DND-41 (cell line): ENCODE measurements around the gene ASH1L.

Source experiments
- CTCF ChIP-seq: IDR thresholded peaks from 2 replicates; pipeline ENCODE4 v1.5.1; 2012; ENCODE audit warnings: borderline replicate concordance, low read length, moderate library complexity, mild to moderate bottlenecking; ENCODE audit not compliant: poor library complexity, severe bottlenecking; ENCODE audit errors: extremely low read depth
- EZH2 ChIP-seq: IDR thresholded peaks from 3 replicates; pipeline ENCODE4 v1.6.1; 2012; ENCODE audit warnings: borderline replicate concordance, low read depth, mild to moderate bottlenecking, moderate library complexity, low read length, inconsistent platforms; ENCODE audit not compliant: severe bottlenecking

- no peak for TF ChIP-seq CTCF
- no peak for TF ChIP-seq EZH2
These were observed 242.4 kb downstream of the ASH1L start for GRCh38 chr1:155320252-155320651.
